ENCODE measurements around the gene FES.

DNA sequence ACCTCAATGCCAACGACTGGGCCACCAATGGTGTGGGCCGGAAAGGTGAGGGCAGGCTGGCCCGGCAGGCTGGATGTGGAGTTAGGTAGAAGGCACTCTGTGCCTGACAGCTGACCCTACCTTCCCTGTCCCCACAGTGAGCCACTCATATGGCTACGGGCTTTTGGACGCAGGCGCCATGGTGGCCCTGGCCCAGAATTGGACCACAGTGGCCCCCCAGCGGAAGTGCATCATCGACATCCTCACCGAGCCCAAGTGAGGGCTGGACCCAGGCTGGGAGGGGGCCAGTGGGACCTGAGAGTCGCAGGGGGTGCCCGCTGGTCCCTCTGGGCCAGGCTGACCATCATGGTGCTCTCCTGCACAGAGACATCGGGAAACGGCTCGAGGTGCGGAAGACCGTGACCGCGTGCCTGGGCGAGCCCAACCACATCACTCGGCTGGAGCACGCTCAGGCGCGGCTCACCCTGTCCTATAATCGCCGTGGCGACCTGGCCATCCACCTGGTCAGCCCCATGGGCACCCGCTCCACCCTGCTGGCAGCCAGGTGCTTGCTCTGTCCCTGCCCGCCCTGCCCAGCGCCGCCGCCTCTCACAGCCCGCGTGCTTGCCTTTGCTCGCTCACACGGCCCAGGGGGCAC, 4.5 kb upstream of the FES start:
- TF ChIP-seq SRSF4 (IDR thresholded peaks at IDR 0.05; ENCODE audit: low read depth, low read length, poor library complexity, severe bottlenecking) (no peak), ARNT (IDR thresholded peaks at IDR 0.05) (no peak), POLR2AphosphoS5 (IDR thresholded peaks at IDR 0.05; ENCODE audit: low read depth, low read length) (no peak), ESRRA (CRISPR knock-in tag; IDR thresholded peaks at IDR 0.05; ENCODE audit: low read depth) (no peak), REPIN1 (CRISPR knock-in tag; IDR thresholded peaks at IDR 0.05; ENCODE audit: borderline replicate concordance, low read depth) (no peak)
- TF ChIP-seq, protein P1, sequence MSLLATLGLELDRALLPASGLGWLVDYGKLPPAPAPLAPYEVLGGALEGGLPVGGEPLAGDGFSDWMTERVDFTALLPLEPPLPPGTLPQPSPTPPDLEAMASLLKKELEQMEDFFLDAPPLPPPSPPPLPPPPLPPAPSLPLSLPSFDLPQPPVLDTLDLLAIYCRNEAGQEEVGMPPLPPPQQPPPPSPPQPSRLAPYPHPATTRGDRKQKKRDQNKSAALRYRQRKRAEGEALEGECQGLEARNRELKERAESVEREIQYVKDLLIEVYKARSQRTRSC (CRISPR knock-in tag; IDR thresholded peaks at IDR 0.05; ENCODE audit: low read depth): no peak
- TF ChIP-seq, protein P2, sequence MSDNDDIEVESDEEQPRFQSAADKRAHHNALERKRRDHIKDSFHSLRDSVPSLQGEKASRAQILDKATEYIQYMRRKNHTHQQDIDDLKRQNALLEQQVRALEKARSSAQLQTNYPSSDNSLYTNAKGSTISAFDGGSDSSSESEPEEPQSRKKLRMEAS (IDR thresholded peaks at IDR 0.05): no peak
- TF ChIP-seq, protein P3, sequence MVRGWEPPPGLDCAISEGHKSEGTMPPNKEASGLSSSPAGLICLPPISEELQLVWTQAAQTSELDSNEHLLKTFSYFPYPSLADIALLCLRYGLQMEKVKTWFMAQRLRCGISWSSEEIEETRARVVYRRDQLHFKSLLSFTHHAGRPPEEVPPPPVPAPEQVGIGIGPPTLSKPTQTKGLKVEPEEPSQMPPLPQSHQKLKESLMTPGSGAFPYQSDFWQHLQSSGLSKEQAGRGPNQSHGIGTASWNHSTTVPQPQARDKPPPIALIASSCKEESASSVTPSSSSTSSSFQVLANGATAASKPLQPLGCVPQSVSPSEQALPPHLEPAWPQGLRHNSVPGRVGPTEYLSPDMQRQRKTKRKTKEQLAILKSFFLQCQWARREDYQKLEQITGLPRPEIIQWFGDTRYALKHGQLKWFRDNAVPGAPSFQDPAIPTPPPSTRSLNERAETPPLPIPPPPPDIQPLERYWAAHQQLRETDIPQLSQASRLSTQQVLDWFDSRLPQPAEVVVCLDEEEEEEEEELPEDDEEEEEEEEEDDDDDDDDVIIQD (CRISPR knock-in tag; IDR thresholded peaks at IDR 0.05; ENCODE audit: low read depth): no peak

Measured in HepG2 (cell line).